HEK293T (cell line): ENCODE data around the gene BTBD19.
"Not testable (repeated sequence)": the region's sequence is repeated elsewhere in the genome, so short reads cannot be mapped to it uniquely, and the experiment has no call there.

ENCODE experiments used
- CTCF ChIA-PET: fragments of 350-600 bp; formaldehyde crosslinking; extraction: SDS; loops from one replicate; lab custom pipeline; 2021; ENCODE audit warnings: antibody characterized with exemption, inconsistent platforms; lab: Yijun Ruan, JAX
- POLR2A ChIA-PET: fragments of 350-600 bp; formaldehyde crosslinking; extraction: SDS; loops from one replicate; lab custom pipeline; 2020; ENCODE audit warnings: antibody characterized with exemption, inconsistent platforms; lab: Yijun Ruan, JAX
- DNase-seq: peaks from one replicate; pipeline ENCODE4 v3.0.0; 2012; ENCODE audit warnings: mixed read lengths; ENCODE audit errors: extremely low spot score
- ARNT ChIP-seq: fragments of 450-650 bp; IDR thresholded peaks from 2 replicates; pipeline ENCODE4 v1.6.1; 2017; ENCODE audit warnings: mild to moderate bottlenecking
- BHLHE40 ChIP-seq: fragments of 450-650 bp; IDR thresholded peaks from 2 replicates; pipeline ENCODE4 v1.6.1; 2016; ENCODE audit warnings: mild to moderate bottlenecking, moderate library complexity, borderline replicate concordance
- CTBP1 ChIP-seq: fragments of 450-650 bp; IDR thresholded peaks from 2 replicates; pipeline ENCODE4 v1.6.1; 2016; ENCODE audit warnings: borderline replicate concordance
- ELF4 ChIP-seq: fragments of 450-650 bp; IDR thresholded peaks from 2 replicates; pipeline ENCODE4 v1.6.1; 2017; ENCODE audit warnings: antibody characterized with exemption
- FOXA1 ChIP-seq: fragments of 450-650 bp; IDR thresholded peaks from 2 replicates; pipeline ENCODE4 v1.6.1; 2016; ENCODE audit warnings: mild to moderate bottlenecking
- FOXK2 ChIP-seq: fragments of 450-650 bp; IDR thresholded peaks from 2 replicates; pipeline ENCODE4 v1.6.1; 2016; ENCODE audit warnings: mild to moderate bottlenecking
- FOXM1 ChIP-seq: fragments of 450-650 bp; IDR thresholded peaks from 2 replicates; pipeline ENCODE4 v1.6.1; 2017; ENCODE audit warnings: mild to moderate bottlenecking, borderline replicate concordance
- HDGF ChIP-seq: fragments of 450-650 bp; IDR thresholded peaks from 2 replicates; pipeline ENCODE4 v1.6.1; 2017; ENCODE audit warnings: antibody characterized with exemption, borderline replicate concordance
- L3MBTL2 ChIP-seq: fragments of 450-650 bp; conservative IDR thresholded peaks from 2 replicates; pipeline ENCODE4 v1.6.1; 2016; ENCODE audit warnings: mild to moderate bottlenecking
- LEF1 ChIP-seq: fragments of 450-650 bp; IDR thresholded peaks from 2 replicates; pipeline ENCODE4 v1.6.1; 2017; ENCODE audit warnings: mild to moderate bottlenecking, borderline replicate concordance
- NFRKB ChIP-seq: fragments of 450-650 bp; IDR thresholded peaks from 2 replicates; pipeline ENCODE4 v1.6.1; 2016; ENCODE audit warnings: mild to moderate bottlenecking, moderate library complexity
- PKNOX1 ChIP-seq: fragments of 450-650 bp; IDR thresholded peaks from 2 replicates; pipeline ENCODE4 v1.6.1; 2016
- SP1 ChIP-seq: fragments of 450-650 bp; IDR thresholded peaks from 2 replicates; pipeline ENCODE4 v1.6.1; 2017
- SUZ12 ChIP-seq: fragments of 450-650 bp; IDR thresholded peaks from 2 replicates; pipeline ENCODE4 v1.6.1; 2016; ENCODE audit warnings: mild to moderate bottlenecking
- TARDBP ChIP-seq: fragments of 450-650 bp; IDR thresholded peaks from 2 replicates; pipeline ENCODE4 v1.6.1; 2016
- ZNF384 ChIP-seq: fragments of 450-650 bp; IDR thresholded peaks from 2 replicates; pipeline ENCODE4 v1.6.1; 2016

The BTBD19 gene

GRCh38 chr1:44806704-44807363 is 1.5 kb upstream of the BTBD19 start, which contains the start of gene DYNLT4:
Gene DYNLT4, minus strand, starts transcription at chr1:44807351. Its CDS starts 683 bp downstream, at chr1:44806668.
- no peak for TF ChIP-seq NFRKB
- no peak for TF ChIP-seq TARDBP
- no peak for TF ChIP-seq SUZ12
- no peak for TF ChIP-seq BHLHE40
- no peak for TF ChIP-seq FOXK2
- TF ChIP-seq FOXM1, result no peak
- no peak for TF ChIP-seq PKNOX1
- TF ChIP-seq CTBP1, result no peak
- TF ChIP-seq L3MBTL2, result no peak
- TF ChIP-seq HDGF, result no peak
- no peak for TF ChIP-seq ELF4
- TF ChIP-seq LEF1, result no peak
- ChIA-PET CTCF (interaction anchor here (1.0 kb wide), 1 partner anchor 179 kb away, joined by 3 read pairs; the partner anchor contains the start of gene EIF2B3), POLR2A (interaction anchor here (0.6 to 7.5 kb wide), 9 partner anchors 10 to 175 kb away, joined by 3 to 137 read pairs (median 6); partner anchors contain the start of genes RNU5D-1 and RPS8)
- no peak for DNase-seq

GRCh38 chr1:44807364-44808062 is 810 bp upstream of the BTBD19 start:
- CTCF ChIA-PET, result interaction anchor here (0.9 to 2.6 kb wide), 3 partner anchors 7 to 179 kb away, joined by 3 to 10 read pairs (median 6); partner anchors contain the start of genes EIF2B3 and PLK3
- POLR2A ChIA-PET, result interaction anchor here (0.6 to 7.5 kb wide), 12 partner anchors 7 to 533 kb away, joined by 3 to 137 read pairs (median 6); partner anchors contain the start of genes MUTYH, PLK3, RNU5D-1 and RPS8
- TF ChIP-seq LEF1, result no peak
- TF ChIP-seq SUZ12, result no peak
- TF ChIP-seq TARDBP, result no peak
- TF ChIP-seq NFRKB, result no peak
- no peak for DNase-seq

- ChIA-PET CTCF (interaction anchor here (0.7 to 2.6 kb wide), 4 partner anchors 9 to 254 kb away, joined by 3 to 10 read pairs (median 4); partner anchors contain the start of gene PLK3), POLR2A (interaction anchor here (1.0 to 7.5 kb wide), 12 partner anchors 9 to 531 kb away, joined by 4 to 137 read pairs (median 7); partner anchors contain the start of genes MUTYH, PLK3, RNU5D-1 and RPS8)
- no peak for TF ChIP-seq FOXM1
- no peak for TF ChIP-seq SP1
- no peak for TF ChIP-seq TARDBP
- TF ChIP-seq SUZ12, result no peak
- no peak for TF ChIP-seq ELF4
- no peak for TF ChIP-seq L3MBTL2
- no peak for TF ChIP-seq ARNT
- no peak for TF ChIP-seq NFRKB
- TF ChIP-seq FOXA1, result no peak
- no peak for TF ChIP-seq FOXK2
- no peak for TF ChIP-seq HDGF
- no peak for TF ChIP-seq LEF1
- no peak for TF ChIP-seq BHLHE40
- TF ChIP-seq PKNOX1, result no peak
- no peak for TF ChIP-seq ZNF384
- TF ChIP-seq CTBP1, result no peak
- DNase-seq, result no peak
Measured at GRCh38 chr1:44808938-44809917, 905 bp downstream of the BTBD19 start.

GRCh38 chr1:44810101-44810761 is 1.9 kb downstream of the BTBD19 start:
- no peak for DNase-seq
- CTCF ChIA-PET, result interaction anchor here (0.7 to 2.6 kb wide), 3 partner anchors 10 to 253 kb away, joined by 3 to 10 read pairs (median 4); partner anchors contain the start of gene PLK3
- POLR2A ChIA-PET, result interaction anchor here (1.0 to 7.5 kb wide), 4 partner anchors 10 to 493 kb away, joined by 5 to 137 read pairs (median 15); partner anchors contain the start of gene PLK3
- TF ChIP-seq CTBP1 (no peak), ARNT (no peak), PKNOX1 (no peak), NFRKB (no peak), SUZ12 (no peak), ZNF384 (no peak), FOXM1 (no peak), FOXK2 (no peak), TARDBP (no peak), BHLHE40 (no peak), HDGF (no peak), L3MBTL2 (no peak), SP1 (no peak), LEF1 (no peak), FOXA1 (no peak), ELF4 (no peak)

GRCh38 chr1:44810762-44811105 is 2.4 kb downstream of the BTBD19 start:
- DNase-seq, CTCF ChIA-PET: not testable (repeated sequence)
- POLR2A ChIA-PET, result interaction anchor here (7.5 kb wide), 1 partner anchor 9 kb away, joined by 137 read pairs; no protein-coding TSS in a partner anchor
